COLO668 (cell line): ENCODE data around the gene TAL2.
A peak's percentile ranks its signal among the peaks of the same experiment; 100 is the strongest.

ENCODE experiments used
- DNase-seq: peaks from one replicate; lab custom pipeline; 2025; ENCODE audit not compliant: unreplicated experiment; lab: John Stamatoyannopoulos, UW

The TAL2 gene

GRCh38 chr9:105662184-105663104, at the start of gene TAL2:
TAL2 (plus strand) TSS chr9:105662457; CDS start chr9:105662497, 40 bp downstream.
- no peak for DNase-seq

DNA sequence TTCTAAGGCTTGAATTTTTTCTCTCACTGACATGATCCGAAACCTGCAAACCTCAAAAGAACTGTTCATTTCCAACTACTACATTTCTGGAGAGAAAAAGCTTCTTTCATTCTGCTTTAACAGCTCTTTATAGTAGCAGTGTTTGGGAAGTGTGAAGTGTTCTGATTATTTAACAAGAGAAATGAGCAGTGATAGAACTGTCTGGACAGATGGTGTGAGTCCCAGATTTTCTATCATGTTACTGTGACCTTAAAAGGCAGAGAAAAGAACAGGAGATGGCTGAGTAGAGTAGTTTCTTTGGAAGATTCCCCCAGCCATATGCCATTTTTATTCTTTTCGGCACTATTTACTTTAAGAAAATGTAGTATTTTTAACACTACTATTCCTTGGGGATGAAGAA, 41.3 kb upstream of the TAL2 start:
- no peak for DNase-seq

GRCh38 chr9:105625088-105625487, 37.2 kb upstream of the TAL2 start:
- DNase-seq, result no peak

DNA sequence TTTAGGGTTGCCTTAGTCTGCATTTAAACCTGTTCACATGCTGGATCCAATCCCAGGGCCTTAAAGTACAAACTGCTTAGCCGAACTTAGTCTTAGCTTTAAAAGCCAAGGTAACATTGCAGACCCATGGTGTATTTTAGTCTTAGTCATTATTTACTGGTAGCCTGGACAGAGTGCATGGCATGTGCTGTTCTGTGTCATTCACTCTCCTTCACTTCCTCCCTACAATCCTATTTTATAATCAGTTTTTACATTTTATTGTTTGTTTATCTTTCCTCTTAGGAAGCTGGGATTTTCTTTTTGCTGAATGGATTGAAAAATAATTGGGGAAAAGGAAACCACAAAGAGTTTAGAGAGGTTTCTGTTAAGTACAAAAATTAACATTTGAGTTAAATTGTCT, 29.4 kb upstream of the TAL2 start:
- no peak for DNase-seq

- DNase-seq, result no peak
Measured at GRCh38 chr9:105633411-105633810, 28.8 kb upstream of the TAL2 start.

DNA sequence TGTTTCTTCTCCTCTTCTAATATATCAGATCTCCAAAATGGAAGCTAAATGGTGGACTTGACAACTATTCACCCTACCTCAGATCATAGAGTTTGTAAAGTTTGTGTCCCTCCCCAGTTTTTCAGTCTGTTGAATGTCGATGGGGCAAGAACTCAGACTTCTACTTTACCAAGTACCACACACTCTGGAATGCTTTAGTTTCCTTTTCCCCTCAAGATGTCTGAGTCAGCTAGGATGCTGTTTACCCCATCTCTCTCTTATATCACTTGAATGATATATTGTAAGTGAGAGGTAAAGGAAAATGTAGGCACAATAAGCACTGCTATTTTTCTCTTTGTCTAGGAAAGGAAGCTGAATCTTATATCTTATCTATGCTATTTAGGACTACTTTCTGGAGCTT, 25.9 kb upstream of the TAL2 start:
- no peak for DNase-seq

GRCh38 chr9:105637787-105638395, 24.4 kb upstream of the TAL2 start:
- DNase-seq, result no peak

DNA sequence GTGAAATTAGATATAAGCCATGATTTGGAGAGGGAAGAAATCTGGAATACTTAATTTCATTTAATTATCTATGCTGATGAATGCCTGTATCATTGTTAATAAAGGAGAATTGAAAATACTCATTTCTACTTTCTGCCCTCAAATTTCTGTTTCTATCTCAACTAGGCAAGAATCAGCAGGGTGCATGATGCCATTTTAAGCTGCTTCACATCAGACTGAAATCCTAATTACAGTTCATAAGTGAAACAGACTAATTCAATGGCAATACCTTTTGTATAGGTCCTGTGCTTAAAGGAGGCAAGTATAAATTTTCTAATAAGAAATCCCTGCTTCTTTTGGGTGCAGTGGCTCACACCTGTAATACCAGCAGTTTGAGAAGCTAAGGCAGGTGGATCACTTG, 22.3 kb upstream of the TAL2 start:
- no peak for DNase-seq

- no peak for DNase-seq
Measured at GRCh38 chr9:105643795-105644194, 18.5 kb upstream of the TAL2 start.

- DNase-seq, result peak; percentile 24
Measured at GRCh38 chr9:105646879-105647594, 15.2 kb upstream of the TAL2 start.

GRCh38 chr9:105647595-105648349, 14.5 kb upstream of the TAL2 start:
- peak; percentile 72 for DNase-seq

- peak; percentile 43 for DNase-seq
Measured at GRCh38 chr9:105651806-105652205, 10.5 kb upstream of the TAL2 start.

- DNase-seq, result peak; percentile 85
Measured at GRCh38 chr9:105656131-105656921, 5.9 kb upstream of the TAL2 start.

- no peak for DNase-seq
Measured at GRCh38 chr9:105658351-105658750, 3.9 kb upstream of the TAL2 start.

- DNase-seq, result no peak
Measured at GRCh38 chr9:105661011-105661410, 1.2 kb upstream of the TAL2 start.

DNA sequence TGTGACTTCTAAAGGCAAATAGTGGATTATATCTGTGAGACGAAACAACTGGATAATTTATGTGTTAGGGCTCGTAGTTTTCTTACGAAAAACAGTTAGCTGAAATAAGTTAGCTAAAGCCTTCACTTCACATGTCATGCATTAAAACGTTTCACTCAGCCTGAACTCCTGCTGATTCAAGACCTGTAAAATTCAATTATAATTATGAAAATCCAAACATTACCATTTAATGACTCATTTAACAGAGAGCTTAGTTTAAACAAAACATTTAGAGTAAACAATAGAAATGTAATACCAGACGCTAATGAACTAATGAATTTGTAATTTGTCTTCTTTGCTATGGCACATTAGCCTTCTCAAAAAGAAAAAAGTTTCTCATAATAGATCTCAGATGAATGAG, 1.7 kb downstream of the TAL2 start:
- DNase-seq, result no peak

DNA sequence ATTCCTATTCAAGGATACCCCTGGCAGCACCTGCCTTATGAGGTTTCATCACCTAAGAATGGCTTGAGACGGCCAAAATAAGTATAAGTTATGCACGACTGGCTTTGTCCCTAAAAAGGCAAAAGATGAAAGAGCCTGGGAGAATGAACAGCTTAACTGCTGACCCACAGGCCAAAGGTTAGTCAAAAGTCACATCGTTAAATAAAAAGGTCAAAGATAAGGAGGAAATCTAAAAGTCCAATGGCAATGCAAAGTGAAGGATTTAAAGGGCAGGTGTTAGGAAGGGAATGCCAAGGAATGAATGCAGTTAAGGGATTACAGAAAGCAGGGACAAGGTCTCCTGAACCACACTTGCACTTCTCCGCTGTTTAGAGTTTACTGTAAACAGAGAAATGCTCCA, 5.6 kb downstream of the TAL2 start:
- no peak for DNase-seq

GRCh38 chr9:105670315-105670714, 8.1 kb downstream of the TAL2 start:
- no peak for DNase-seq

DNA sequence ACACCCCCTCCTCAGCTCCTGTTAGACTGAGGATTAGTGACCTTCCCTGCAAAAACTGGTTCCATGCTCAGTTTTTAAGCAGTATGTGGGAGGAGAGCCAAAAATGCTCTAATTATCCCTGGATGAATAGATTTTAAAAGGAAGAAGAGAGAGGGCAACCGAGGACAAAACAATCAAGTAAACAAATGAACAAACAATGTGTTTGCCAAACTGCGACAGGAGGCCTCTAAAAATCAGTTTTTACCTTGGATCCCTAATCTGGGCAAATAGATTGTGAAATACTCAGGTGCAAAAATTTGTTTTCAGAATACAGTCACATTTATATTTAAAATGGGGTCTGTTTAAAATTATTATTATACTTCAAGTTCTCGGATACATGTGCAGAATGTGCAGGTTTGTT, 8.5 kb downstream of the TAL2 start:
- no peak for DNase-seq

DNA sequence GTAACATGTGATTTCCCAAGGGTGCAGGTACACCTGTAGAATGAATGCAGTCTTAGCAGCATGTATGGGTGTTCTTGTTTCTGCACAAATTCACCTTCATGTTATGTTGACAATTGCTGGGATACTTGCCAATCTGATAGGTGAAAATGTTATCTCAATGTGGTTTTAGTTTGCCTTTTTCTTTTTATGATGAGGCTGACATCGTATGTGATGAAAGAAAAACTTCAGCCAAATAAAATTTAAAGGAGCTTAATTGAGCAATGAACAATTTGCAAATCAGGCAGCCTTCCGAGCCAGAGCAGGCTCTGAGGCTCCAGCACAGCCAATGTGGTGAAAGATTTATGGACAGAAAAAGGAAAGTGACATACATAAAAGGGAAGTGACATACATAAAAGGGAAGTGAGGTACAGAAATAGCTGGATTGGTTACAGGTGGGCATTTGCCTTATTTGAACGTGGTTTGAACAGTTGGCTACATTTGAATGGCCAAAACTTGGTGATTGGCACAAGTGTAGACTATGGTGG, 10.5 kb downstream of the TAL2 start:
- no peak for DNase-seq
